IPS DF 4.7 (cell line): ENCODE results near the gene COL4A1.

Experiments used
- DNase-seq: peaks from one replicate; pipeline ENCODE4 v3.0.0-alpha.2; 2013; ENCODE audit warnings: low spot score; ENCODE audit errors: extremely low read depth

Gene COL4A1

DNA sequence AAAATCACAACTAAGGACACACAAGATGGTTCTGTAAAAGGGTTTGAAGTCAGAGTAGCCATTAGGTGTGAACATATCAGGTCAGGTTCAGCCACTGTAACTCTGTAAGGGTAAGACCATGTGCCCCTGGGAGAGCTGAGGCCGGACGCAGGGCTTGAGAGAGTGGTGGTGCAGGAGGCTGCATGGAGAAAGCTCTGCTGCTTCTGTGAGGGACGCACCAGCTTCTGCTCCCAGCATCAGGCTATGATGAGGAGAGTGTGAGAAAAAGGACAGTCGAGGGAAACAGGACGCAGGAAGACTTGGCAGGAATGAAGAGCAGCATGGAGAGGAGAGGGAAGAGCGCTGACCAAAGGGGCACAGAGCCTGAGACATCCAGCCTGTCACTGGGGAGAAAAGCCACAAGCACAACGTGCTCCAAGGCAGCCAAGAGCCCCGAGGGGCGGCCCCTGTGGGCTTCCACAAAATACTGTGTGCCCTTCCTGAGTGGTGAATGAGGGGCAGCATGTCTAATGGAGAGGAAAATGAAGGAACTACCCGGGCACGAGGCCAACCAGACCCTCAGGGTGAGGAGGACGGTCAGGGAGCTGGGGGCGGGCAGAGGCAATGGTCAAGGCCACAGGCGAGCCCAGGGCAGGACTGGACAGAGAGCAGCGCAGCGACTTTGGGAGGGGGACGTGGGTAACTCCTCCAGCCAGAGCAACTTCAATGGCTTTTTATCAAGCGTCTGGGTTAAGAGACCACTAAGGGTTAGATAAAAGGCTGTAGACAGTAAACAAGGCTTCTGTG lies 107.7 kb downstream of the COL4A1 start:
- DNase-seq, result no peak

DNA sequence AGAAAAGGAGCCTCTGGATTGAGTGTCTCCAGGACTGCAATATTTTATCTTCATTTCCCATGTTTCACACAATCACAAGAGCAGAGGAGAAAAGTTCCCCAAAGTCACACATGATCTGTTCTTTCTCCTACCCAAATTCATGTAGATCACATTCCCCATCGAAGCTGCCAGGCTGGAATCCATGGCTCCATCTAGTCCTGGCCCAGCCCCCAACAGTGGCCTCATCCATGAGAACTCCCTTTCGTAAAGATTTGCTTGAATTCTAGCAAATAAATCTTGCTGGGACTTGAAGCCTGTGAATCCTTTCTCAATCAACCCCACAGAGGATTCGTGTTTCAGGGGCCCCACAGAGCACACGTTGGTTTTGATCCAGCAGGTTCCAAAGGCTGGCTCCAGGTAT lies 109.5 kb downstream of the COL4A1 start:
- no peak for DNase-seq

DNA sequence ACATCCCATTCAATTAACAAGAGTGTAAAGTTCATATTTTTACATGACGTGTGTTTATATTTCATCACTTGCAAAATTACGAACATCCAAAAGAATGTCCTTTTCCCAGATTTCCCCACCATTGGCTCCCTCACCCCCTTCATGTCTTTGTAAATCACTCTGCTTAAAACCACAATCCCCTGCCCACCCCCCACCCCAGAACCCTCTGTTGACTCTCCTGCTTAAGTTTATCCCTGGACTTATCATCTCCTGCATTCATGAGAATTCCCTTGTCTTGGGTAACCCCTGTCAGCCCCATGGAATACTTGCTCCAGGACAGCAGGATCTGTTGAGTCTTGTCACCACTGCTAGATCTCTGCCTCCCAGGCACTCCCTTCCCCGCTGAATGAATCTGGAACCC lies 109.9 kb downstream of the COL4A1 start:
- DNase-seq, result no peak

DNA sequence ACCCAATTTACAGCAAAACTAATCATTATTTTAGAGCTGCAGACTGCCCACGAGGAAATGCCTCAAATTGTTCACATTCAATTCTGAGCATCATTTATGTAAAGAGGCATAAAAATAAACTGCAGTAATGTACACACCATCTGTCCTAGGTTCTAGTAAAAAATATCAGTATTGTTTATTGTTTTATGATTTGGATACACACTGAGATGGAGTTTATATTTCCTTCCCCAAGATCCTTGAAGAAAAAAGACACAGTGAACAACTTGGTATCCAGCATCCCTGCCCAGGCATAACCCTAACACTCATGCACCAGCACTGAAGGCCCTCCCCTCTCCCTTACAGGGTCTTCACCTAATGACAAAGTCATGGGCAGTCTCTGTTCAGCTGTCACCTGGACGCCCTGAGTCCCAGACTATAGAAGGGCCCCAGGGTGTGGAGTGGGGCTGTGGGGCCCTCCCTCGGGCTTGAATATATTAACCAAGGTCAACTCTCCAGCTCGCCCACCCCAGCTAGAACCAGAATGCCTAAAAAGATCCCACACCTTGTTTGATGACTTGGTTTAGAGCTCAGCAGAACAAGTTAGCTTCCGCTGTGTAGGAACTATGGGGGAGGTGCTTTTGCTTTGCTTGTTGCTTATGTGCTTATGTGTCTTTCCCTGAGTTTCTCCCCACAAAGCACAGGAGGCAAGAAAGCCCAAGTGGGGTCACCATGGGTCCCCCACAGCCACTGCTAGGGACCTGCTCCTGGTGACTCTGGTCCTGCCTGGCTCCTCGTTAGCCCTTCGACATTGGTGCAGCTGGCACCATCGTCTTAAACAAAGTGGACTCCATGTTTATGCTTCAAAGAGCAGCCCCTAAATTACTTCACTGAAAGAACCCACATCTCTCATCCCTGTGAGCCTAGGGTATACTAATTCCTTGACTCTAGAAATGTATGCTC lies 111.1 kb downstream of the COL4A1 start:
- no peak for DNase-seq

DNA sequence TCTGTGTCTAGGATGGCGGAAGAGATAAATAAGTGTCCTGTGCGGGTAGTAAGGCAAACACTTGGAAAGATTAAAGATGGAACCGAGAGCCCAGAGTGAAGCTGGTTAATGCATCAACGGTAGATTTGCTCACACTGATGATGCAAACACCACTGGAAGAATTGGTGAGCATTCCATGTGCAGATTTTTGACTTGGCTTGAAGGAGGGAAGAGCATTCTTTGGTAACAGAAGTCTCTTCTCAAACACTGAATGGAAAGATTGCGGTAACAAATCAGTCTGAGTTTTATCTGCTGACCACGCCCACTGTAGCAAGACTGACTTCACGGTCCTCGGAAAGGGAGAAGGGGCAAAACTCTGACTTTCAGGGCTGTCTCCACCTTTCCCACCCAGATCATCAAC lies 112.5 kb downstream of the COL4A1 start:
- no peak for DNase-seq

DNA sequence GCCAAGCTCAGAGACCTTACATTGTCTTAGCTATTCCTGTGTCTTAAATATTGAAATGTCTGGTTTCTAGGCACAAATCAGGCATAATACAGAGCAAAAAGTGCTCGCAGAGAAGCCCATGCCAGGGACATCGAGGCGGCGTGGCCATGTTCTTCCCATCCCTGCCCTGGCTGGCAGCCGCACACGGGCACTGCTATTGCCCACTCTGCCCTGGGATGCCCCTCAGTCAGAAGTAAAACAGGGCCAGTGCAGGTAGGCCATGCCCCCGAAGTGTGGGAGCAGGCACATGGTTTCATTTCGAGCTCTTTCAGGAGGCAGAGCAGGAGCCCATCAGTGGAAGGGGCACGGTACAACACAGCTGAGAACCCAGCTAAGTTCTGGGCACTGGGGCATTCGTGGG lies 113.5 kb downstream of the COL4A1 start:
- DNase-seq, result no peak

DNA sequence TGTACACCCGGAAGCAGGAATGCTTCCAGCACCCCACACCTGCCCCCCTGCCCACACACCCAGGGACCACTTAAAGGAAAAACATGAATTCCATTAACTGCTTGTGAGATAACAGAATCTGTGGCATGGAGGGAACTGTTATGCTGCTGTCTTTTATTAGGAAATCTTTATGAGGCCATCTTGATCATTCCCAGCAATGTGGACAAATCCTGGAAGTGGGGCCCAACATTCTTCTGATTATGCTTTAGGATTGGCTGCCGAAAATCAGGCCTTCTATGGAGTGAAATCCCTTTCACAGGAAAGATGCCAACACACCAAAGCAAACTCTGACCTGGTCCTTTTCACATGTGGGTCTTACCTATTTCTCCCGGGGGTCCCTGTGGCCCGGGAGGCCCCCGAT lies 114.5 kb downstream of the COL4A1 start:
- no peak for DNase-seq

DNA sequence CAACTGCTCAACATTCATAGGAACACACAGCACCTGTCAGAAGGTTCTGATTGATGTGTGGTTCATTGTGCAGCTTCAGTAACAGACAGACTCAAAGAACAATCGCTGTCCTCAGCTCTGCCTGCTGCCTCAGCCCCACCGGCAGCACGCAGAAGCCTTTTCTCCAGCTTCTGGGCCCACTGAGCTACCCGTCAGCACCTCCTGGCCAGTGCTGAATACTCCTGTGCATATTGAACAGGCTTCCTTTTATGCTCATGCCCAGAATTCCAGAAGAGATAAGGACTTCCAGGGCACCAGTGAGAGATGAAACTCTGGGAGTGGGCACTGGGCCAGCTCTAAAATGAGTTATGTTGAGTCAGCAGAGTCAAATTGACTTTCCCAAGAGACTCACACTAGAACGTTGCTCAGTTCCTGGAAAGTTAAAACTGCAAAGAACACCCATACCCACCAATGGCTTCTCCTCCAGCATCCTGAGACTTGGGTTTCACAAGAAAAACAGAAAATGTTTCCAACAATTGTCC lies 119.3 kb downstream of the COL4A1 start:
- DNase-seq, result no peak

DNA sequence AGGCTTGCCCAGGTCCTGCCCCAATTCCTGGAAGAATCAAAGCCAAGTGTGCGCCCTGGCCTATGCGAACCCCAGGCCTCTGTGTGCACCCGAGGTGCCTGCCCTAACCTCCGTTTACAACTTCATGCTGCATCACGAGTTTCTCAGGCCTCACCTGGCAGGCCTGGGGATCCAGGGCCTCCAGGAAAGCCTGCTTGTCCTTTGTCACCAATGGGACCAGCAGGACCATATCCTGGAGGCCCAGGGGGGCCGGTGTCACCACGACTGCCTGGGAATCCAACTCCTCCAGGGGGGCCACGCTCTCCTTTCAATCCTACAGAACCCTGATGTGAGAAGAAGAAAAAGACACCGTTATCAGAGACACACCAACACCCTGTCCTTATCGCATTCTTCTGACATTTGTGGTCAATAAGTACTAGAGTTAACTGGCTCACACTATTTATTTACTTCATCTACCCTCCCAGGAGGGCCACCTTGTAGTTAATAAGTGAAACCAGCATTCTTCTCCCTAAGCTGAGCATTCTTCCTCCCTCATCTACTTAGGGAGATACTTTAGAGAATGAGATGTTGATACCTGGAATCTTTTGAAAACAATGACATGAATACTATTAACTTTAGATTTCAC lies 120.6 kb downstream of the COL4A1 start:
- DNase-seq, result no peak

DNA sequence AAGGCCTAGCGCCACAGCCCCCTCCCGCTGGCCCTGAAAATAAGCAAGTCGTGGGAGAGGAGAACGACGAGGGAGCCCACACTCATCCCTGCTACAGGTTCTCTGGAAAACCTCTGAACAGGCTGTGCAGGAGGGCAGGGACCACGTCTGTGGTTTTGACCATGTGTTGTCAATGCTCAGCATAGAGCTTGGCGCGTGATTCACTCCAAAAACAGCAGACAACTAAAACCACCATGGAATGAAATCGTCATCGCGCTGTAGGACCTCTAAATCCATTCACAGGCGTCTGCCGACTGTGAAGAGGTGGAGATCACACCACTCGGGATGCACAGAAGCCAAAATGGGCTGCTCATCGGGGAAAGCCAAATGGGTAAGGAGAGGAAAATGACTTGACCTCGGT lies 121.3 kb downstream of the COL4A1 start:
- DNase-seq, result no peak

DNA sequence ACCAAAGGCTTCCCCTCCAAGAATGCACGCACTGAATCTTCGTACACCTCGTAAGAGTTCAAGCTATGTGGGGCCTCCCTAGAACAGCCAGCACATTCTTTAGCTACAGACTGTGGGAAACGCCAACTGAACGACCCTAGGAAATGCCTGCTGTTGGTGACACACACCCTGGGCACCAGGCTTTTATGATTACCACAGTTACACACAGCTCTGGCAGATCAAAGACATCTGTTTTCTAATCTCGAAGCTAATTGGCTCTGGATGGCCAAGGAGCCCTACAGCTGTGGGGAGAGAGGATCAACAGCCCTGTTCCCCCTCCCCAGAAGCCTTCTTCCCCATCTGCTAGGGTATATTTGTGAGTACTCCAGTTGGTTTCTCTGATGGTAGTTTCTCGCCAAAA lies 123.0 kb downstream of the COL4A1 start:
- no peak for DNase-seq

DNA sequence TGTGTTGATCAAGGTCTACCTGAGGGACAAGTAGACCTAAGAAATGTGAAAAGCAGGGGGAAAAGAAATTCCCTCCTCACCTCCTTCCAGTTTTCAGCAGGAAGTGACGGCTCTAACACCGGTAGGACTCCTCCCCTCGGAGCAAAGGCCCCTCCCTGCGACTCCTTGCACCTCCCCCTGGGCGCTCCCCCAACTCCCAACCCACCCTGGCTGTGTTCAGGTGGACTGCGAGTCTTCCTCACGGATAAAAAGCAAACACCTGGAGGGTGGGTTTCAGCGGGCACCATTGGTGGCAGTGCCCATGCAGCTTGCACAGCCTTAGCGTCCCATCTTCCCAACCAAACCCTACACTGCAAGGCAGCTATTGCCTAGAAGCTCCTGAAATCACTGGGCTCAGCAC lies 124.5 kb downstream of the COL4A1 start:
- DNase-seq, result no peak

DNA sequence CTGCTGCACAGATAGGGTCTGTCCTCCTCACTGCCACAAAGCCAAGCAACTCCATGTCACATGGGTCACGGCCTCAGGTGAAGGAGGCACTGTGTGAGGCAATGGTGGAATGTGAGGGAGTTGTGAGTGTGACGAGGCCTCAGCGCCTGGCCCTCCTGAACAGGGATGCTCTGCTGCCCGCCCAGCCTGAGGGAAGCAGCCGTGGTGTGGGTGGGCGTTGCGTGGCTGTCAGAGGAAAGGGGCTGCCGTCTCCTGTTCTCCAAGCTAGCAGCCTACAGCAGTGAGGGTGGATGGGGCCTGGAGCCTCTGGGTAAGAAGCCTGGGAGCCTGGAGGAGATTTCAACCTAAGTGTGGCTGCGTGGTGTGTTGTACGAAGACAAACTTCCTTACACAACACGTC lies 125.0 kb downstream of the COL4A1 start:
- no peak for DNase-seq

DNA sequence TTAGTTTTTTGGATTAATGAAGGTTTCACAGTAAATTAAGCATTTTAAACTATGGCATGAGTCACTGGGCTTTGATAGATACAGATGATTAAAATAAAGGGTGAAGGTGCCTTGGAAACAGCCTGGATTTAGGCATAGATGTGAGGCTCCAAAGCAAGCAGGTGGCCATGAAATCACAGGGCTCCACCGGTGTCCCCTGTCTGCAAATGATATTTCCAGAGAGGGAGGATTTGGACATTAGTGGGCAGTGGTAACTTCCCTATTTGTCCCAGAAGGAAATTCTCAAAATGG lies 127.2 kb downstream of the COL4A1 start:
- DNase-seq, result no peak

DNA sequence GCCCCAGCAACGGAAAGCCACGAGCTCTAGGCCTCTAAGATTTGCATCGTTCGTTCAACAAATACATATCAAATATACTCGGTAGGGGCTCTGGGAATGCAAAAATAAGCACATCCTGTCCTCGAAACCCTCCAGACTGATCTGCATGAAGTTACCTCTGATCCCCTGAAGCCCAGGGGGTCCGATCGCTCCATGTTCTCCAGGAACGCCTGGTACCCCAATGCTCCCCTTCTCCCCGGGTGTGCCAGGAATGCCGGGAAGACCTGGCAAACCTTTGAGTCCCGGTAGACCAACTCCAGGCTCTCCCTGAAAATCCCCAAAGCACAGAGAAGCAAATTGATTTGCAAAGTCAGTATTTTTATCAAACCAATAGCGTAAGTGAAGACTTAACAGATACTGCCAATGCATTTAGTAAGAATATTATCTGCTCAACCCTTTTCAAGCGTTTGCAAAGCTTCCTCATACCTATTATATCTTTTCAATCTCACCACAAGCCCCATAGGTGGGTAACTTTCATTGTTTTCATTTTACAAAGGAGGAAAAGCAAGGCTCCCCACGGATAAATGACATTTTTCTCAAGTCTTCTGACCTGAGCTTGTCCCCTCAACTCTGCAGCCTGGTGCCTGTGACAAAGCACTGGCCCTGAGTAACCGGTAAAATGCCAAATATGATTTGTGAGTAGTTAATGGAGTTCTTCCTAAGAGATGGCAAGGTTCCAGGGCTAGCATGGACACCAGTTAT lies 127.7 kb downstream of the COL4A1 start:
- DNase-seq, result no peak

DNA sequence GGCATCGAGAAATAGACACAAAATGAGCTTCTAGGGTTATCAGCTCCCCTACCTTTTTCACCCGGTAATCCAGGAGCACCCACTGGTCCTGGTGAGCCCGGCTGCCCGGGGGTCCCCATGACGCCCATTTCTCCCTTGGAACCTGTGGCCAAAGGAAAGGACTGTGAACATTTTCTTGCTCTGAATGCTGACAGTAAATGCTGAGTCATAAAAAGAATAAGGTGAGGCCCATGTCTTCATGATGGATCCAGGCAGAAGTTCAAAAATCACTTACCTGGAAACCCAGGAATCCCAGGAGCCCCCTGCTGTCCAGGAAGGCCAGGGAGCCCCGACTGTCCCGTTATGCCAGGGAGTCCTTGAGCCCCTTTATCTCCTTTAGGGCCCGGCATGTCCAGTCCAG lies 129.2 kb downstream of the COL4A1 start:
- DNase-seq, result no peak

DNA sequence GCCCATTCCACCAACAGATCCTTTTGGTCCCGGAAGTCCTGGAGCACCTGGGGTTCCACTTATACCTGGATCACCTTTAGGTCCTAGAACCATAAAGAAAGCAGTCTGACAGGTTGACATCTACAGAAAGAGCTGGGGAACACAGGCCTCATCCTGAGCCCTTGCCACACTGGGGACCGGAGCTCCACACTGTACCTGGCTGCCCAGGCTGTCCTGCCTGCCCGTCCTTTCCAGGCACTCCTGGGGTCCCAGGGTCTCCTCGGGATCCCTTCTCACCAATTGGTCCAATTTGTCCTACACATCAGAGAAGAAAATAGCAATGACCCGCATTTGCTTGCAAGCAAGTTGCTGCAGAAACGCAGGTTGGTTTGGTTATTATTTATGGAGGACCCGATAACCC lies 130.5 kb downstream of the COL4A1 start:
- no peak for DNase-seq

DNA sequence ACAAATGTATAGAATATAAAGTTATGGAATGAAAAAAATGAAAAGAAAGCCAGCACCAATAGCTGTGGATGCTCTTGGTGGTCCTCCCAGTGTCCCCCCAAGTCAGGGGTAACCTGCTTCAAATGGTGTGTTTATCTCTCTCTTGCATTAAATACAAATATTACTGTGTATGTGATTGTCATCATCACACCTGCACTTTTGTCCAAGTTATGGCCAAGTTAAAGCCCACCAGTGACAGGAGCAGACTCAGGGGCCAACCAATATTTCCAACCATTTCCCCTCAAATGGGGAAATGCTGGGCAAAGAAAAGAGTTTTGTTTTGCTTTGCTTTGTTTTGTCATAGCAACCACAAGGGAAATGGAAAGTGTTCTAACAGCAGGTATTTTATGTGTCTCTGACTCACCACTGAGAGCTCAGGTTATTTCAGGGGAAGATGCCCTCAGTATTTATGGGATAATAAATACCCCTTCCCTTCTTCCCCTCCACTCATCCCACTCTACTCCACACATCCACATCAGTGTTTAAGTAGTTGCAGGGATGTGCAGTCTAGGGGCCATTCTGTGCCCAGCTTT lies 133.6 kb downstream of the COL4A1 start:
- DNase-seq, result no peak

DNA sequence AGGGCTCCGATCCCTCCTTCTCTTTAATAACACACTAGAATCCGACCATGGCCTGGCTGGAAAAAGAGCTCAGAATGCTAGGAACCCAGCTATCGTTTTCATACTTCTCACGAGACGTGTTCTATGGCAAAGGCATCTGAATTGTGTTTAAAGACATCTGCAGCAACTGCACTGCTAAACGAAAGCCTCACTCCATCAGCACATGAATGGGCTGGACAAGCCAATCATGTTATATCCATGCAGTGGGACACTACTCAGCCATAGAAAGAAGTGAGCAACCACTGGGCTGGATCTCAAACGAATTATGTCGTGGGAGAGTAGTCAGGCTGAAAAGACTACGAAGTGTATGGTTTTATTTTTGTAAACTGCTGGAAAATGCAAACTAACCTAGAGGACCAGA lies 136.1 kb downstream of the COL4A1 start:
- DNase-seq, result no peak

DNA sequence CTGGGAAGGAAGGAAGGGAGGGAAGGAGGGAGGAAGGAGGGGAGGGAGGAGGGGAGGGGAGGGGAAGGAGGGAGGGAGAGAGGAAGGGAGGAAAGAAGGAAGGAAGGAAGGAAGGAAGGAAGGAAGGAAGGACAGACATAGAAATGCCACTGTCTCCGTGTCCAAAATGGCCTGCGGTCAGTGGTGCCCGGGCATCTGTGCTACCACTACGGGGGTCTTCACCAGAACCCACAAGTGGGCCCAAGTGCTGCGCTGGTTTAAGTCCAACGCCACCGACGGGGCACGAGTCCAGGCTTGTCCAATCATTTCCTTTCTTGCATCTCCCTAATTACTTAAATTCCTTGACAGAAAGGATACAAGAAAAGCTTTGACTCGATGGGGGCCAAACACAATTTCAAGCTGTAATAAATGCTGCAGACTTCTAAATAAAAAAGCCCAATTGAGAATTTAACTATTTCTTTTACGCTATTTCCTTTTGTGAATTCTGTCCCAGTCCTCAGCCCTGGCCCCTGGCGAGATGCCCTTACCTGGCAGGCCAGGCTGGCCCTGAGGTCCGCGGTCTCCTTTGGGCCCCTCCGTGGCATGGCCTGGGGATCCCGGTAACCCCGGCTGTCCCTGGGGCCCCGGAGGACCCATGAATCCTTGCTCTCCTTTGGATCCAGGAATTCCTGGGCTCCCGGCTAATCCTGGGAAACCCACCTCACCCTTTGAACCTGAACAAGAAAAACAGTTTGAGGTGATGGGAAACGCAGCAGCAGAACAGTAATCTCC lies 136.8 kb downstream of the COL4A1 start:
- no peak for DNase-seq
